ENCODE measurements around the gene HSPBAP1.

- TF ChIP-seq EZH2 (IDR thresholded peaks at IDR 0.05; ENCODE audit: low read length, unreplicated experiment) (no peak), EZH2phosphoT487 (IDR thresholded peaks at IDR 0.05; ENCODE audit: borderline replicate concordance, low read length) (no peak)
- TF ChIP-seq, protein P1, sequence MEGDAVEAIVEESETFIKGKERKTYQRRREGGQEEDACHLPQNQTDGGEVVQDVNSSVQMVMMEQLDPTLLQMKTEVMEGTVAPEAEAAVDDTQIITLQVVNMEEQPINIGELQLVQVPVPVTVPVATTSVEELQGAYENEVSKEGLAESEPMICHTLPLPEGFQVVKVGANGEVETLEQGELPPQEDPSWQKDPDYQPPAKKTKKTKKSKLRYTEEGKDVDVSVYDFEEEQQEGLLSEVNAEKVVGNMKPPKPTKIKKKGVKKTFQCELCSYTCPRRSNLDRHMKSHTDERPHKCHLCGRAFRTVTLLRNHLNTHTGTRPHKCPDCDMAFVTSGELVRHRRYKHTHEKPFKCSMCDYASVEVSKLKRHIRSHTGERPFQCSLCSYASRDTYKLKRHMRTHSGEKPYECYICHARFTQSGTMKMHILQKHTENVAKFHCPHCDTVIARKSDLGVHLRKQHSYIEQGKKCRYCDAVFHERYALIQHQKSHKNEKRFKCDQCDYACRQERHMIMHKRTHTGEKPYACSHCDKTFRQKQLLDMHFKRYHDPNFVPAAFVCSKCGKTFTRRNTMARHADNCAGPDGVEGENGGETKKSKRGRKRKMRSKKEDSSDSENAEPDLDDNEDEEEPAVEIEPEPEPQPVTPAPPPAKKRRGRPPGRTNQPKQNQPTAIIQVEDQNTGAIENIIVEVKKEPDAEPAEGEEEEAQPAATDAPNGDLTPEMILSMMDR (conservative IDR thresholded peaks at IDR 0.05; ENCODE audit: low read depth, low read length): no peak
These were observed 51.4 kb downstream of the HSPBAP1 start for GRCh38 chr3:122742234-122742633.

Measured in PC-3 (cell line).